ENCODE results near the gene DPH7. TPM values are rescaled to one million over a fixed set of nuclear protein-coding genes. Genes with fewer than 3 reads are reported as not detected.

Gene DPH7
- total and polyA plus RNA-seq, 2 of the 8 experiments (the other 6 are each of a cell fraction or from before 2014, with no cell fraction given): 44.6 to 45.5 TPM

DNA sequence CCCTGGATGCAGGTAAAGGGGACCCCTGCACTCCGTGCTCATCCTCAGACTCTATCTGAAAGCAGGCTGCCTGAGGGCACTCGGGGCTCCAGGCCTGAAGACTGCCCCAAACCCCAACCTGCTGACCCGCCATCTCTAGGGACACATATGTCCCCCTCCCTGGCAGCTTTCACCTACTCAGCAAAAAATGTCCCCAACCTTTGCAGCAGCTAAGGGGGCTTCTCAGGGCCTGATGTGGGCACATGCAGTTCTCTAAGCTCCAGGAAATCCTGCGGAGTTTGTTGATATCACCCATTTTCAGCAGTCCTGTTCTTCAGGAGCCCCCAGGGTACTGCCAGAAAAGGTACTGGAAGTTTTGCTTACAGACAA is 2.2 kb upstream of the DPH7 start:
- Histone ChIP-seq H2AK5ac (ENCODE audit: low read depth, low read length) (no peak overlapping the region), H4K91ac (replicated peaks; ENCODE audit: insufficient read length, low read length) (no peak overlapping the region), H3K4me2 (ENCODE audit: insufficient read depth in 1 of 2, low read depth in 2 of 2, low read length in 2 of 2) (0 out of 4 replicates have a peak overlapping the region, but pooled peaks of 1 of the 2 experiments have one; percentile 23), H2BK20ac (ENCODE audit: low read length) (no peak overlapping the region), H3K27me3 (replicated peaks in 1 of 4; ENCODE audit: control insufficient read depth in 3 of 4, extremely low read depth in 1 of 4, insufficient read depth in 3 of 4, low read length in 3 of 4) (no peaks in the 10 kb centered on the region), H3K4me3 (ENCODE audit: extremely low read depth in 1 of 4, insufficient read depth in 2 of 4, low read depth in 3 of 4, low read length in 4 of 4) (no peak overlapping the region), H3K14ac (ENCODE audit: insufficient read length) (no peak overlapping the region), H2BK12ac (ENCODE audit: low read depth, low read length) (no peak overlapping the region), H4K8ac (ENCODE audit: extremely low read depth, insufficient read depth, low read length) (no peak overlapping the region), H3K56ac (replicated peaks; ENCODE audit: insufficient read length, low read depth, low read length) (no peak overlapping the region), H3K36me3 (ENCODE audit: control insufficient read depth in 2 of 4, insufficient read depth in 4 of 4, low read length in 3 of 4) (peaks cover 12 to 50% (median 30%) of the 10 kb centered on the region in 4 experiments), H2BK15ac (ENCODE audit: low read length) (no peak overlapping the region), H3K23me2 (ENCODE audit: low read depth, low read length) (peaks cover 3% of the 10 kb centered on the region; the same call in 1 of the 2 replicates), H2BK120ac (replicated peaks; ENCODE audit: low read depth, low read length) (no peak overlapping the region), H2BK5ac (ENCODE audit: low read depth, low read length) (no peak overlapping the region), H3K79me1 (ENCODE audit: low read depth, low read length) (peaks cover 30% of the 10 kb centered on the region), H3K79me2 (ENCODE audit: control insufficient read depth in 1 of 2, insufficient read depth in 2 of 2, low read length in 2 of 2) (peaks cover 12 to 21% of the 10 kb centered on the region in 2 experiments), H2AFZ (ENCODE audit: low read length) (no peak overlapping the region), H3K18ac (ENCODE audit: extremely low read depth, low read length) (no peak overlapping the region), H3K23ac (ENCODE audit: insufficient read length) (no peak overlapping the region), H3K9ac (replicated peaks in 1 of 4; ENCODE audit: extremely low read depth in 1 of 4, low read depth in 3 of 4, low read length in 3 of 4) (no peak overlapping the region), H4K5ac (ENCODE audit: insufficient read length, low read depth, low read length) (no peak overlapping the region), H3K9me3 (ENCODE audit: insufficient read depth in 2 of 2, low read depth in 1 of 2, low read length in 1 of 2) (no peaks in the 10 kb centered on the region), H3K27ac (ENCODE audit: low read depth, low read length) (no peak overlapping the region; the same call in 1 of the 2 replicates), H4K20me1 (replicated peaks in 1 of 2; ENCODE audit: control insufficient read depth in 1 of 2, insufficient read depth in 2 of 2, low read length in 2 of 2) (peaks cover 14 to 43% of the 10 kb centered on the region in 2 experiments), H3K4me1 (replicated peaks in 1 of 4; ENCODE audit: control insufficient read depth in 3 of 4, insufficient read depth in 4 of 4, low read length in 3 of 4) (peaks cover 0 to 23% (median 7%) of the 10 kb centered on the region in 4 experiments; a peak in 6 of 7 replicates), H3K4ac (replicated peaks; ENCODE audit: insufficient read length, low read depth, low read length) (no peak overlapping the region)
- no peak for DNase-seq (ENCODE audit: low read depth in 1 of 2, low spot score in 2 of 2)
- ChIA-PET POLR2A (ENCODE audit: partially characterized antibody) (interaction anchor here (0.7 to 4.6 kb wide), 11 partner anchors 9 to 208 kb away, joined by 3 to 45 read pairs (median 4); partner anchors contain the start of genes ARRDC1, EHMT1, EXD3 and NOXA1), CTCF (ENCODE audit: partially characterized antibody) (interaction anchor here (0.8 to 5.9 kb wide), 16 partner anchors 10 to 228 kb away, joined by 3 to 46 read pairs (median 6); partner anchors contain the start of genes EHMT1 and ZMYND19)
- no peak for FAIRE-seq
- WGBS, 2 experiments (ENCODE audit: extremely low coverage in 1 of 2, insufficient coverage in 1 of 2, insufficient read length in 1 of 2, insufficient replicate concordance in 2 of 2, low coverage in 1 of 2, low lambda C conversion rate in 2 of 2, missing lambda C conversion rate in 1 of 2): 85% methylated on average over 4 of the region's 4 CpGs; no CpG with 5 or more reads in 1 of the 2 experiments
- TF ChIP-seq GTF2F1 (IDR thresholded peaks at IDR 0.05; ENCODE audit: borderline replicate concordance, low read depth, low read length): no peak
- no peak for TF ChIP-seq SIRT6 (IDR thresholded peaks at IDR 0.05; ENCODE audit: low read length)
- TF ChIP-seq SP2 (IDR thresholded peaks at IDR 0.05; ENCODE audit: low read length): no peak
- TF ChIP-seq SRF (IDR thresholded peaks at IDR 0.05; ENCODE audit: low read depth, low read length): no peak
- TF ChIP-seq, protein P1, sequence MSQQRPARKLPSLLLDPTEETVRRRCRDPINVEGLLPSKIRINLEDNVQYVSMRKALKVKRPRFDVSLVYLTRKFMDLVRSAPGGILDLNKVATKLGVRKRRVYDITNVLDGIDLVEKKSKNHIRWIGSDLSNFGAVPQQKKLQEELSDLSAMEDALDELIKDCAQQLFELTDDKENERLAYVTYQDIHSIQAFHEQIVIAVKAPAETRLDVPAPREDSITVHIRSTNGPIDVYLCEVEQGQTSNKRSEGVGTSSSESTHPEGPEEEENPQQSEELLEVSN (IDR thresholded peaks at IDR 0.05): no peak
- TF ChIP-seq, protein P2, sequence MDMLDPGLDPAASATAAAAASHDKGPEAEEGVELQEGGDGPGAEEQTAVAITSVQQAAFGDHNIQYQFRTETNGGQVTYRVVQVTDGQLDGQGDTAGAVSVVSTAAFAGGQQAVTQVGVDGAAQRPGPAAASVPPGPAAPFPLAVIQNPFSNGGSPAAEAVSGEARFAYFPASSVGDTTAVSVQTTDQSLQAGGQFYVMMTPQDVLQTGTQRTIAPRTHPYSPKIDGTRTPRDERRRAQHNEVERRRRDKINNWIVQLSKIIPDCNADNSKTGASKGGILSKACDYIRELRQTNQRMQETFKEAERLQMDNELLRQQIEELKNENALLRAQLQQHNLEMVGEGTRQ (IDR thresholded peaks at IDR 0.05; ENCODE audit: low read length): no peak
- TF ChIP-seq, protein P3, sequence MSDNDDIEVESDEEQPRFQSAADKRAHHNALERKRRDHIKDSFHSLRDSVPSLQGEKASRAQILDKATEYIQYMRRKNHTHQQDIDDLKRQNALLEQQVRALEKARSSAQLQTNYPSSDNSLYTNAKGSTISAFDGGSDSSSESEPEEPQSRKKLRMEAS (IDR thresholded peaks at IDR 0.05): no peak
- TF ChIP-seq GABPA (IDR thresholded peaks at IDR 0.05; ENCODE audit: borderline replicate concordance, insufficient read depth, low read length): no peak
- TF ChIP-seq SAP30 (IDR thresholded peaks at IDR 0.05; ENCODE audit: insufficient read depth, insufficient replicate concordance, low read length): no peak
